OCI-LY3 (cell line): ENCODE results near the gene CRADD.

ENCODE experiments used
- CTCF ChIP-seq: fragments of 200-600, 300-600 bp; sonication (generic); IDR thresholded peaks from 2 replicates; pipeline ENCODE4 v1.5.1; 2014; ENCODE audit warnings: antibody characterized with exemption, low read length, low read depth
- EZH2phosphoT487 ChIP-seq: fragments of 200-600 bp; shearing (Covaris generic); IDR thresholded peaks from 2 replicates; pipeline ENCODE4 v1.6.1; 2018; ENCODE audit warnings: antibody characterized with exemption, mixed run types, low read depth

GRCh38 chr12:93638954-93639353 lies 38.2 kb upstream of the CRADD start:
- TF ChIP-seq CTCF (no peak), EZH2phosphoT487 (no peak)
